GM18526 (cell line): Measurements from ENCODE around the gene PRH1.

Experiments used
- POLR2A ChIP-seq: IDR thresholded peaks from 3 replicates; pipeline ENCODE4 v1.6.1; 2011; ENCODE audit not compliant: insufficient read length; ENCODE audit errors: extremely low read depth

PRH1 gene

GRCh38 chr12:10884086-10884725 is at the start of gene PRH1:
Gene PRH1 (minus strand): TSS chr12:10884255. CDS start chr12:10884217, 38 bp downstream.
- no peak for TF ChIP-seq POLR2A

GRCh38 chr12:10928746-10929286 is 44.8 kb upstream of the PRH1 start, which contains the start of gene PRH2:
Gene PRH2 (plus strand): TSS chr12:10929236. CDS start chr12:10929274, 38 bp downstream.
- TF ChIP-seq POLR2A, result no peak

GRCh38 chr12:10926269-10926668 is 42.2 kb upstream of the PRH1 start:
- TF ChIP-seq POLR2A, result no peak

GRCh38 chr12:10919809-10920208 is 35.8 kb upstream of the PRH1 start:
- no peak for TF ChIP-seq POLR2A

DNA sequence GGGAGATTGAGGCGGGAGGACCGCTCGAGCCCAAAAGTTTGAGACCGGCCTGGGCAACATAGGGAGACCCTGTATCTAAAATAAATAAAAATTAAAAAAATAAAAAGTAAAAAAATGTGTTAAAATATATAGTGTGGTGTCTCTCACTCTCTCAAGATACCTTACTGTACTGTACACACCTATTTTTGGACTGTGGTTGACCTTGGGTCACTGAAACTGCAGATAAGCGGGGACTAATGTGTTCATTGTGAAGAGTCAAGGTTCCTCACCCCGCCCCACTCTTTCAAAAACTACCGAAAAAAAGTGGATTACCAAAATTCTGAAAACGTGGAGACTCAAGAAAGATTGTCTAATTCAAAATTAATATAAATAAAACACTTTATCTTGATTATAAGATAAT is 26.3 kb upstream of the PRH1 start:
- TF ChIP-seq POLR2A, result no peak

- TF ChIP-seq POLR2A, result no peak
Measured at GRCh38 chr12:10909462-10909861, 25.4 kb upstream of the PRH1 start, which contains the start of gene TAS2R13. Gene TAS2R13 (minus strand): TSS chr12:10909562. CDS start chr12:10909298, 264 bp downstream.

DNA sequence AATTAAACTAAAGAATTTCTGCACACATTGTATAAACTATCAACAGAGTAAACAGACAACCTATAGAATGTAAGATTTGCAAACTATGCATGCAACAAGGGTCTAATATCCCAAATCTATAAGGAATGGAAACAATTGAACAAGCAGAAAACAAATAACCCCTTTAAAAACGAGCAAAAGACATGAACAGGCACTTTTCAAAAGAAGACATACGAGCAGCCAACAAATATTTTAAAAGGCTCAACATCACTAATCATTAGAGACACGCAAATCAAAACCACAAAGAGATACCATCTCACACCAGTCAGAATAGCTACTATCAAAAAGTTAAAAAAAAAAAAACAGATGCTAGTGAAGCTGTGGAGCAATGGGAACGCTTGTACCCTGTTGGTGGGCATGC is 20.6 kb upstream of the PRH1 start:
- TF ChIP-seq POLR2A, result no peak

- TF ChIP-seq POLR2A, result no peak
Measured at GRCh38 chr12:10901427-10901826, 17.4 kb upstream of the PRH1 start.

DNA sequence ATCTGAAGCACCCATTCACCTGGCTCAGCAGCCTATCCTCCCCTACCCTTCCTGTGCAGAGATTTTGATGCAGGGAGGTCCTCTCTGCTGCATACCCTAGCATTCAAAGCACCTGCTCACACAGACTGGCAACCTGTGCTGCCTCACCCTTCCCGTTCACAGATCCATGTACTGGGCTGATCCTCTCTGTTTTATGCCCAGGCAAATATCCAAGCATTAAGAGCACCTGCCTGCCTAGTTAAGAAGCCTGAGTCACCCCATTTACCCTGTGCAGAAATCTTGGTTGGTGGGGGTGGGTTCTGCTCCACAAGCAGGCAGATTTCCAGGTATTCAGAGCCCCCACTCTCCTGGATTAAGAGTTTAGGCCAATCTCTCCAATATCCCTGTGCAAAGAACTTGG is 16.9 kb upstream of the PRH1 start:
- TF ChIP-seq POLR2A, result no peak

DNA sequence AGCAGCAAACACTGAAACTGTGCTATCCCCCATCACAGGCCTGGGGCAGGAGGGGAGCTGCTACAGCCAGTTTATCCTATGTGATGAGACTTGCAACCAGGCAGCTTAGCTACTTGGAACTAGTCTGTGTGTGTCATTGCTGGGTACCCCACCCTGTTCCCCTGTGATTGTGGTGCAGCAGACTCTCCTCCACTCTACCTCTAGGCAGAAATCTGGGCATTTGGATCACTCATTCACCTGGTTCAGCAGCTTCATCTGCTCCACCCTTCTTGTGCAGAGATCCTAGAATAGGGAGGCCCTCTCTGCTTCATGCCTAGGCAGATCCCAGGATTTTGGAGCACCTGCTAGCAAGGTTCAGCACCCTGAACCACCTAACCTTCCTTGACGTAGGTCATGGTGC is 16.5 kb upstream of the PRH1 start:
- TF ChIP-seq POLR2A, result no peak

DNA sequence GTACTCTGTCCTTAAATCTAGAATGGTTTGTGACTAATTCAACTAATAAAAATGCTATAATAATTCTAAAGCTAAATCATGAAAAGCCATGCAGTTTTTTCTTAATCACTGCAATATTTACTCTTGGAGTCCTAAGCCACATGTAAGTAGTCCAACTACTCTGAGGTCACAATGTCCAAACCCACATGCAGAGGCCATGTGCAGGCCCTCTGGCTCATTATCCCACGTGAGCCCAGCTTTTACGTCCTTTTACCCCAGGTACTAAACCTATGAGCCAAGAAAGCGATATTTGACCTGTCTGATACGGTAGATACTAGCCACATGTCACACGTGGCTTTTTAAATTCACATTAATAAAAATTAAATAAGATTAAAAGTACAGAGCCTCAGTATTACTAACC is 12.8 kb upstream of the PRH1 start:
- TF ChIP-seq POLR2A, result no peak

DNA sequence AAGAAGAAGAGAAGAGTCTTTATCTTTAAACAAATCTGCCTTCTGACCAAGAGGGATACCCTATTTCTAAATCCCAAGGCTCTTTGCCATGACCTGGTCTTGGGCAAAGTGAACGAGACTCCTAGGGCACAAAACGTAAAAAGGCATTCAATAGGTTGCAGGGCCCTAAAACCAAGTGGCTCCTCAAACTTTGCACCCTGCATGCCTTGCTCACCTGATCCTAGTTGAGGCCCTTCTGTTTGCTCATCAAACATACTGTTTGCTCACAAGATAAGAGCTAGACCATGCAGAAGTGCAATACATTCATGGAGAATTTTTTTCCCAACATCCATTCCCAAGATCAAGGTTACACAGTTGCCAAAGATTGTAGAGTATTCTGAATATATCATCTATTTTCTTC is 7.9 kb upstream of the PRH1 start:
- no peak for TF ChIP-seq POLR2A

- no peak for TF ChIP-seq POLR2A
Measured at GRCh38 chr12:10889226-10889625, 5.2 kb upstream of the PRH1 start.

DNA sequence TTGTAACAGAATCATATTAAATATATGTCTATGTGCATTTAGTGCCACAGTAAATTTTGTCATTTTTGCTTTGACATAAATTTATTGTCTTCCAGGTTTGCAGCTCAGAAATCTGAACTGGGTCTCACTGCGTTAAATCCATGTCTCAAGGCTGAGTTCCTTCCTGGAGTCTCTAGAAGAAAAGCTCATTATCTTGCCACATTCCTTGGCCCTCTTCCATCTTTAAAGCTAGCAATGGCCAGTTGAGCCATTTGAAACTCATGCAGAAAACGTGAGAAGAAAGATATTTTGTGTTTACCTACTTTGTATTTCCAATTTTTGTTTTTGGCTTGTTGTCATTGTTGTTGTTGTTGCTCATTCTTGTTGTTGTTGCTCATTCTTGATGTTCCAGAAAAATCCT is 10.7 kb downstream of the PRH1 start:
- no peak for TF ChIP-seq POLR2A

DNA sequence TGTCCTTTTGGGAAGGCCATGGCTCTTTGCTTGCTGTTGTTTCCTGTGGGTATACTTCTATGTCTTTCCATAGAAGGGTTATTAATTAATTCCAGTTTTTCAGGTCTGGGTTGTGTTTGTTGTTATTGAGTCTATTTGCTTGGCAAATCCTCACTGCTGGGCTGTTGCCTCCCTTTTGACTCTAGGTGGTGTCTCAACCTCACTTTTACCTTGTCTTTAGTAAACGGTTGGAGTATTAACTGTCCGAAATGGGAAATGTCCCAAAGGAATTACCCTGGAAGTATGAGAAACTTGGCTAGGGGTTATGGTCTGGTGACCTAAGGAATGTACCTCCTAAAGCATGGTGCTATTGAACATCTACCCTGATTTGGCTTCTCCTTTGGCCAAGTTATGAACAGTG is 16.7 kb downstream of the PRH1 start:
- TF ChIP-seq POLR2A, result no peak

GRCh38 chr12:10863512-10864218 is 20.4 kb downstream of the PRH1 start:
- no peak for TF ChIP-seq POLR2A
